ENCODE results near the gene POLR1E.
"Not testable (repeated sequence)": the region's sequence is repeated elsewhere in the genome, so short reads cannot be mapped to it uniquely, and the experiment has no call there.

The POLR1E gene

DNA sequence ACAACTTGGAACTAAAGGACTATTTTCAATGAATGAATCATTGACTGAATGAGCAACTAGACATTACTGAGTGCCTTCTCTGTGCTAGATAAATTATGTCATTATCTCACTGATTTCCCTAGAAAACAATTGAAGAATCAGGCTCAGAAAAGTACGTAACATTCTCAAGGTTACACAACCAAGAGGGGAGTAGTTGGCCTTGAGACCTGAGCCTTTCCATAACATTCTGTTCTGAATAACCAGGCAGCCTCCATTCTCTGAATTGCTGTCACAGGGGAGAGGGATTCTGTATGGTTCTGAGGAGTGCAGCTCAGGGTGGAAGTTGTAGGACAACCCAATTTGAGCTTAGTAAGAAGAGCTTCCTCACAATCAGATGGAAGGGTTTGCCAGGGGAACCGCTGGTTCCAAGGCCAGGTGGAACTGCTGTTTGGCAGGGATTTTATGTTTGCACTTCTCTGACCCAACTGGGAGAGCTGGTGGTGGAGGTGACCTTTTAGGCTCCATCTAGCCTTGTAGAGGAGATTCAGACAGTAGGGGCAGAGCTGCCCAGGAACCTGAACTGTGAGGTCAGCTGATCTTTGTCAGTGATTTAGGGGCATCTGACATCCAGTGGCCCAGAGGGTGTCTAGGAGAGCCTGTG lies 16.3 kb downstream of the POLR1E start:
- no peak for DNase-seq (ENCODE audit: low read depth)

DNA sequence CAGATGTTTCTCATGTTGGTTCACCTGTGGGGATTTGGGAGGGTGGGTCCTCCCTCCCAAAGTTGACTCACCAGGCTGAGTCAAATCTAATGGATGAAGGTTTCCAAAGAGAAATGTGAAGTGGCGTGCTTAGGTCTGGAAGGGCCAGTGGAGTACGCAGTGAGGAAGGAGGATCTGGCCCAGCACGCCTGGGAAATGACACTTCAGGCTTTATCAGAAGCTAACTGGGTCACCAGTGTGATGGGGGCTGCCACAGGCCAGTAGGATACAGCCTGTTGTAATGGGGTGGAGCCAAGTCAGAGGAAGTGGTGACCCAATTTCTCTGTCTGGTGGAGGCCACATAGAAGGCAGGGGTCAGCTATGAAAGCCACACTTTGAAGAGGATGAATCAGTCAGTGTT lies 18.0 kb downstream of the POLR1E start:
- DNase-seq (ENCODE audit: low read depth) = no peak

DNA sequence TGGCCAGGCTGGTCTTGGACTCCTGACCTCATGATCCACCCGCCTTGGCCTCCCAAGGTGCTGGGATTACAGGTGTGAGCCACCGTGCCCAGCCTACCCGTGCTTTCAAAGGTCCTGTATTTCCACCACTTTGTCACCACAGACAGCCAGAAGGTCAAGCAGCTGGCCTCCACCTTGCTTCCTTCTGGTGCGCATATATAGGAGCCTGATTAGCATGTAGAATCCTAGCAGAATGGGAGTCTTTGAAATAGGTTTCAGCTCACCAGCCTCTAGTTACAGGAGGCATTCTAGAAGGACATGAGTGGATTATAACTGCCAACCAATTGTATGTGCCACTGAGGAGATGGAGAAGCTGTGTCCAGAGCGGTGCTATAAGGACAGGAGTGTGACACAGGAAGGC lies 18.9 kb downstream of the POLR1E start:
- DNase-seq (ENCODE audit: low read depth) = no peak

DNA sequence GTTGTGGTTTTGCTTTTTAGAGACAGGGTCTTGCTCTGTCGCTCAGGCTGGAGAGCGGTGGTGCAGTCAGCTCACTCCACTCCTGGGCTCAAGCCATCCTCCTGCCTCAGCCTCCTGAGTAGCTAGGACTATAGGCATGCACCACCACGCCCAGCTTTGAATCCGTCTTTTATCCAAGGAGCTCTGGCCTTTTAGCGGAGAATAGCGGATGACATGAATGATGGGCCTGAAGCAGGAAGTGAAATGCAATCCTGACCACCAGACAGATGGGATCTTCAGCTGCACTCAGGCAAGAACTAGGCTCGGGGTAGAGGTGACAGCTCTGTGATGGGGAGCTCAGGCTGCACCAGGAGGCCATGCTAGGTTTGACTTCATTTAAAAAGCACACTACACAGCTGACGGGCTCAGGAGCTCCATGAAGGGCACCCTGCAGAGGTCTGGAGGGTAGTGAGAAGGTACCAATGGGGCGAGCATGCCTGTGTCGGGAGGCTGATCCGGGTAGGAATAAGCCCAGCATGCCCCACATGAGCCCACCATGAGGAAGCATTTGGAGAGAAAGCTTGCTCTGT lies 21.9 kb downstream of the POLR1E start:
- no peak for DNase-seq (ENCODE audit: low read depth)

DNA sequence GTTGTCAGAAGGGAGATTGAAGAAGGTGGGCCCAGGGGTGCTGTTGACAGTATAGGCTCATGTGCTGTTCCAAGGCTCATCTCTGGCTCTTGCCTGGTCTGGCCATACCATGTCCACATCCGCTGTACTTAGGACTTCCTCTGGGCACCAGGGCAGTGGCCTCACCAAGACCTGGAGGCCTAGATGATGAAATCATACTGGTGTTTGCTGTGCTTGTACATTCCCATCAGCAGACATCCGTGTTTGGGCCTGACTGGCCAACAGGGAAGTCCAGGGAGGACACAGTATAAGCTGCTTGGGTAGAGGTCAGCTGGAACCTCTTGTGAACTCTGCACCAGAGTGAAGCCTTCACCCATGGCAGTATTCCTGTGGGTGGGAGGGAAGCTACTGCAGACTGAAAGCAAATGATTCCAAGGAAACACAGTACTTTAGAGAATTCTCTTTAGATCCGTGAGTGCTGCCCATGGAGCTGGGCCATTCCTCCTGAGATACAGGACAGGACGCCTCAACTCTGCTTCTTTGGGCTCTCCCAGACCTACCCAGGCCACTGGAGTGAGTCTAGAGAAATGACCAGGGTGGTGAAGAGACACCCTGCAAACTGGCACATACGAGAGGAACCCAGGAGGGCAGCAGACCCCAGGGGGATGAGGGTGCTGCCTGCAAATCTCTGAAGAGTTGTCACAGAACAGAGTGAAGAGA lies 22.5 kb downstream of the POLR1E start:
- no peak for DNase-seq (ENCODE audit: low read depth)

DNA sequence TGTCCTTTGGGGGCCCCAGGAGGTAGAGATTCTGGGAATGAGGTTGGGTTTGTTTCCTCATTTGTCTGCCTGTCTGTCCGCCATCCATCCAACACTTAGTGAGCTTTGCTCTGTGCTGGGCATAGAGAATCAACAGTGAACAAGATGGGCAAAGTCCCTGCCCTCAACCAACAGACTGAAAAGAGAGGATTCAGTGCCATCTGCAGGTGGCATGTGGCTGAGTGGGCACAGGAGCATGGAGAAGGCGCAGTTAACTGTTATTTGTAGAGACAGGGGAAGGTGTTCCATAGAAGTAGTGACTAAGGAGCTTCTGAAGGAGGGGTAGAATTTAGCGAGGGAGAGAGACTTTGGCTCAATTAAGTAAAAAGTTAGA lies 23.1 kb downstream of the POLR1E start:
- DNase-seq (ENCODE audit: low read depth) = no peak

DNA sequence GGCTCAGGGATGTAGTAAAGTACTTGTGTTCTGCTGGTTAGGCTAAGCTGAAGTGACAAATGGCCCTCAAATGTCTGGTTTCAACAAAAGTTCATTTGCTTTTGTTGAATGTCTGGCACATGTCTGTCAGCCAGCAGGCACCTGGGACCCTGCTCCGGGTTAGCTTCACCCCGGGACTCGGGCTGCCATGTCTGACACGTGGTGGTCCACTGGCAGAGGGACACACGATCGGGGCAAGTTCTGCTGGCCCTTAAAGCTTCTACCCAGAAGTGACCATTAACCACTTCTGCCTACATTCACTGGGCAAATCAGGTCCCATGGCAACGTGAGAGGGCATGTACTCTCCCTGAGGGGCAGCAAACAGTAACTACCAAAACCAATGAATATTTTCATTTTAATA lies 23.8 kb downstream of the POLR1E start:
- no peak for DNase-seq (ENCODE audit: low read depth)

DNA sequence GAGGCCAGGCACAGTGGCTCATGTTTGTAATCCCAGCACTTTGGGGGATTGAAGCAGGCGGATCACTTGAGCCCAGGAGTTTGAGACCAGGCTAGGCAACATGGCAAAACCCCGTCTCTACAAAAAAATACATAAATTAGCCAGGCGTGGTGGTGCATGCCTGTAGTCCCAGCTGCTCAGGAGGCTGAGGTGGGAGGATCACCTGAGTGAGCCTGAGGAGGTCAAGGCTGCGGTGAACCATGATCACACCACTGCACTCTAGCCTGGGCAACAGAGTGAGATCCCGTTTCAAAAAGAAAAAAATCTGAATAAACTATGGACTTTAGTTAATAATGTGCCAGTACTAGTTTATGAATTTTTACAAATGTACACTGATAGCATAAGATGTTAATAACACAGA lies 24.3 kb downstream of the POLR1E start:
- DNase-seq (ENCODE audit: low read depth) = not testable (repeated sequence)

DNA sequence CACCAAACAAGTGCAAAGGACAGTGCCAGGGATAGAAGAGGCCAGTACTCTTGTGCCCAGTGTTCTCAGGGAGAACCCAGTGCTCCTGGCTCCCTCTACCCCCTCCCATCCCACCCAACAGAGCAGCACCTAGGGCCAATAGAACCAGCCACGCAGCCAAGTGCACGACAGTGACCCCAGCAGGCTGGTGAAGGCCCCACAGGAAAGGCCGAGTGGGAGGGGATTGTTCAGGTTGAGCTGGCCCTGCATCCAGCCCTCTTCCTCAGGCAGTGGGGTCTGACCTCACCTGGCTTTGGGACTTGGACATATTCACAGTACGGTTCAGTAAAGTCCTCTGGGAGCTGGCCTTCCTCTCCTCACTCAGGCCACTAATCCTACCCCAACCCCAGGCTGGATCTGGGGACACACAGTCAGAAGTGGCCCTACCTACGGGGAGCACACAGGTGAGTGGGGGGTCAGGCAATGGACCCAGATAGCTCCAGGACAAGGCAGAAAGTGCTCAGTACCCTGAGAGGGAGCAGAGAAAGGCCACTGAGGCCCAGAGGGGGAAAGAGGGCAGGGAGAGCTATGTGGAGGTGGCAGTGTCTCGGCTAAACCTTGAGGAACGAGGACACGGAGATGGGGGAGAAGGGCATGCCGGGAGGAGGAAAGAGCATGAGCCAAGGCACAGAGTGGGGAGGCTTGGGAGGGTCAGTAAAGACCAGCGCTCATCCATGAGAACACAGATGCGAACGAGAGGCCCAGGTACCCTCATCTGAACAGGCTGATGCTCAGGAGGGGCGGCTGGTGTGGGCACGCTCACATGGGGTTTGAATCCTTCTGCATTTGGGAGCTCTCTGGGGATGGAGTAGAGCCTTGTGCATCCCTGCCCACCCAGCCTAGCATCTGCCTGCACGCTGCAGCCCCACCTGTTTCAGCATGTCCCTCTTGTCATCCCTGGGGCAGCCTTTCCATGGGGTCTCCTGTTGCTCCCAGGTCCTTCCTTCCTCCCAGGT lies 25.6 kb downstream of the POLR1E start:
- DNase-seq (ENCODE audit: low read depth) = no peak

DNA sequence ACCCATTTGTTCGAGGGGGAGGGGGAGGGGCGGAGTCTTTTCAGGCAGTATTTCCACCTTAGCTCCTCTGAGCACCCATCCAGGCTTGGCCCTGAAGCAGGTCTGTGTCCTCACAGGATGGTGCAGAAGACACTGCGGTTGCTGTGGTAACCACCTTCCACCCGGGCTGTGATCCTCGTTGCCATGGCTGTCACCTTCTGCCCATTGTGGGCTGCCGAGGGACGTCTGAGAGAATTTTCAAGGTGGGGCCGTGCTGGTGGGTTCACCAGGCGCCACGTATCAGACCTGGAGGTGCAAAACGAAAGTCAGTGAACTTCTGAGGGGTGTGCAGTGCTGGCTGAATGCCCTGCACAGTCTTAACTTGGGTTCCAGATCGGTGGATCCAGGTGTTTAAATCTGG lies 26.7 kb downstream of the POLR1E start:
- DNase-seq (ENCODE audit: low read depth) = no peak

DNA sequence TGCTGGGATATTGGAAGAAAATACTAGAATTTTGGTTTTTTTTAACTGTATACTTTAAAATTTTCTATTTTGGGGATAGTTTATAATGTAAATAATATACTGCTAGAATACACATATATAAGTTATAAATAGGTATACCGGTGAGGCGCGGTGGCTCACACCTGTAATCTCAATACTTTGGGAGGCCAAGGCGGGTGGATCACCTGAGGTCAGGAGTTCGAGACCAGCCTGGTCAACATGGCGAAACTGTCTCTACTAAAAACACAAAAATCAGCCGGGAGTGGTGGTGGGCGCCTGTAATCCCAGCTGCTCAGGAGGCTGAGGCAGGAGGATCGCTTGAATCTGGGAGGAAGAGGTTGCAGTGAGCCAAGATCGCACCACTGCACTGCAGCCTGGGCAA lies 28.7 kb downstream of the POLR1E start:
- DNase-seq (ENCODE audit: low read depth) = not testable (repeated sequence)

DNA sequence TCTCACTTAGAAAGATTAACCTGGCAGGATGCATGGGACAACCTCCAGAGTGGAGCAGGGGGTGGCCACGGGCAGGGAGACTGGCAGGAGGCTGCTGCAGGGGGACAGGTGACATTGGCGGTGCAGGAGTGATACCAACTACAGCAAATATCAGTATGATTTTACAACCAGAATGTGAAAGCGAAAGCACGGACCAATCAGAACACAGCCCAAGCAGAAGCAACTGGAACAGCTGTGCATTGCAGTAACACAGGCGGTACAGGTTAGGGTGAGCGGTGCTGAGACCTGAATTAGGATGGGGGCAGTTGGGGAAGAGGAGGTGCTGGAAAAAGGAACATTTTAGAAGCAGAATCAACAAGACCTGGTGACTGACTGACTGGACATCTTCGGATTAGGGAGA lies 29.3 kb downstream of the POLR1E start:
- DNase-seq (ENCODE audit: low read depth) = no peak

DNA sequence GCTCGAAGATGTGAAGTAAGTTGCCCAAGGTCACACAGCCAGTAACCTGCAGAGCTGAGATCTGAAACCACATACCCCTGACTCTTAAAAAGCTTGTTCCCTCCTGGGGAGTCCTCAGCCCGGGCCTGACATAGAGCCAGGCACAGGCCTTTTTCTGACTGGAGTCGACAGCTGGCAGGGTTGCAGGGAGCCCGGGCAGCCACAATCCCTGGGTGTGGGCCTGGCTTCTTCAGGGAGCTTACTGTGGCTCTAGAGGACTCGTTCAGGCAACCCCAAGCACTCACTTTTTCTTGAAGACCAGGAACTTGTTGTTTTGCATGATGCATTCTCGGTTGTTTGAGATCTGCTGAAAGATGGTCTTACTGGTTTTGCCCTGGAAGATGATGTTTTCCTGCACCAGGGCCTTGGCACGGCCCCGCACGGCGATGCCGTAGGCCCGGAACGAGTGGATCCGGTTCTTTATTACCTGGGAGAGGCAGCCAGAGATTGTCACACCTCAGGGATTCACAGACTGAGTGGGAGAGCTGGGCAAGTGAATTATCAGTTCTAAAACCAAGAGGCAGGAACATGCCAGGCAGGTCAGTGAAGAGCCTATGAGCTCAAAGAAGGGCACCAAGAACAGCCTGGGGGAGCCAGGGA lies 30.0 kb downstream of the POLR1E start:
- DNase-seq (ENCODE audit: low read depth) = no peak

DNA sequence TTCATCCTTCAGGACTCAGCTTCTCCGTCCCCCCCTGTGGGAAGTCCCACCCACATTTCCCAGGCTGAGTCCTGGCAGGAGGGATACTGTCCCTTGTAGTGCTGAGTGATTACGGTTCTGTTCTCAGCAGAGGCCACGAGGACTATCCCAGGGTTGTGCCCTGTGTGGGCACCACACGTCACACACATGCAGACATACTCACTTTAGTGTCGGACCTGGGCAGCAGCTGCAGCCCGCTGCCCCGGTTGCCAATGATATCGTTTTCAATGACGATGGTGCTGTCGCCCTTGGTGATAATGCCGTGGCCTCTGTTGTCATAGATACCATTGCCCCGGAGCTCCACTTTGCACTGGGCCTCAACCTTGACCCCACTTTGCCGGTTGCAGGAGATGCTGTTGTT lies 32.2 kb downstream of the POLR1E start:
- DNase-seq (ENCODE audit: low read depth) = no peak

DNA sequence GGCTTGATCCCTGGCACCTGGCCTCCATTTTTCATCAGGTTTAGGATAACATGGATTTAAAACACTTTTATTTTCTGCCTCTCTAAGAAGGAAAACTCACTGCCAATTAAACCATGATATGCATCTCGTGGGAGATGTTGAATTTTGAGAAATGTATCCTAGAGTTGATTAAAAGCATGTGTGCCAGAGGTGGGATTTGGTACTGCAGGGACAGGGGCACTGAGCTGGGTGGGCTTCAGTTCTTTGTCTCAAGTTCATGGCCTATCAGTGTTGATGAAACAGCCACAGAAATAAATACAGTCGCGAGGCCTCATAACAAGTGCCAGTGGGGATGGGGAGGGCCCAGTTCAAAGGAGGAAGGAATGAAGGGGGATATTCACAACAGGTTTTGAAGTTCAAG lies 34.9 kb downstream of the POLR1E start:
- DNase-seq (ENCODE audit: low read depth) = no peak

DNA sequence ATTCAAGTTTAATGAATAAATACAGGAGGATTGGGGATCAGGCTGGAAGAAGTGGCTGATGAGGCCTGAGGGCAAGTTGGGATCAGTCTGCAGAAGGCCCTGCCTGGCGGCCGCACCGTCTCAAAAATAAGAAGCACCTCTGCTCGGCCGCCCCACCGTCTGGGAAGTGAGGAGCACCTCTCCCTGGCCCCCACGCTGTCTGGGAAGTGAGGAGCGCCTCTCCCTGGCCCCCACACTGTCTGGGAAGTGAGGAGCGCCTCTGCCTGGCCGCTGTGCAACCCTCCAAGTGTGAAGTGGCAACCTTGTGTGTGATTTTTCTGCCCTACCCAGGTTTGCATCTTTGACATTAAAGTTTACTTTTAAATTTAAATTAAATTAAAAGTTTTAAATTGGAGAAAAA lies 35.4 kb downstream of the POLR1E start:
- no peak for DNase-seq (ENCODE audit: low read depth)

DNA sequence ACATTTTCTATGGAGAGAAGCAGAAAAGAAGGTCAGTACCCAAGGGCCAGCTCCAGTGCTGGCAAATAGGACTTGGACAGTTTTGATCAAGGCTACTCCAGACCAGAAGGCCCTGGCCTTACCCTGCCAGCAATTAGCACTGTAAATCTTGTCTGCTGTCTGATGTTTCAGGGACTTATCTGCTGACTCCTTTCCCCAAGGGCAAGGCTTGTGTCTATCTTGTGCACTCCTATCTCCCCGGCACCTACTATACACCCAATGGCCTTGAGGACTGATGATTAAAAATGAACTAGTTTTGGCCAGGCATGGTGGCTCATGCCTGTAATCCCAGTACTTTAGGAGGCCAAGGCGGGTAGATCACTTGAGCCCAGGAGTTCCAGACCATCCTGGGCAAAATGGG lies 37.2 kb downstream of the POLR1E start:
- no peak for DNase-seq (ENCODE audit: low read depth)

DNA sequence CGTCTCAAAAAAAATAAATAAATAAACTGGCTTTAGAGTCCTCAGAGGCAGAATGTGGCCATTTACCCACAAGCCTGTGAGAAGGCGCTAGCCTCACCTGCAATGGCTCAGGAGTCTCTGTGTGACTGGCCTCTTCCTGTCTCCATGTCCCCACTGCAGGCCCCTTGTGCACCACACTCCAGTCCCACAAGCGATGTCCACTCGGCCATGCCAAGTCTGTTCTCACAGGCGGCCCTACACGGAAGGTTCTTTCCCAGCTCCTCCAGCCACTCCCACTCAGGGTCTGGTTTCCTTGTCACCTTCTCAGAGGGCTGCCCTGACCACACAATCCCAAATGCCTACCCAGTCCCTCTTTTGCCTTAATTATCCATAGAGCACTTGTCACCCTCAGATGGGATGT lies 38.2 kb downstream of the POLR1E start:
- no peak for DNase-seq (ENCODE audit: low read depth)

DNA sequence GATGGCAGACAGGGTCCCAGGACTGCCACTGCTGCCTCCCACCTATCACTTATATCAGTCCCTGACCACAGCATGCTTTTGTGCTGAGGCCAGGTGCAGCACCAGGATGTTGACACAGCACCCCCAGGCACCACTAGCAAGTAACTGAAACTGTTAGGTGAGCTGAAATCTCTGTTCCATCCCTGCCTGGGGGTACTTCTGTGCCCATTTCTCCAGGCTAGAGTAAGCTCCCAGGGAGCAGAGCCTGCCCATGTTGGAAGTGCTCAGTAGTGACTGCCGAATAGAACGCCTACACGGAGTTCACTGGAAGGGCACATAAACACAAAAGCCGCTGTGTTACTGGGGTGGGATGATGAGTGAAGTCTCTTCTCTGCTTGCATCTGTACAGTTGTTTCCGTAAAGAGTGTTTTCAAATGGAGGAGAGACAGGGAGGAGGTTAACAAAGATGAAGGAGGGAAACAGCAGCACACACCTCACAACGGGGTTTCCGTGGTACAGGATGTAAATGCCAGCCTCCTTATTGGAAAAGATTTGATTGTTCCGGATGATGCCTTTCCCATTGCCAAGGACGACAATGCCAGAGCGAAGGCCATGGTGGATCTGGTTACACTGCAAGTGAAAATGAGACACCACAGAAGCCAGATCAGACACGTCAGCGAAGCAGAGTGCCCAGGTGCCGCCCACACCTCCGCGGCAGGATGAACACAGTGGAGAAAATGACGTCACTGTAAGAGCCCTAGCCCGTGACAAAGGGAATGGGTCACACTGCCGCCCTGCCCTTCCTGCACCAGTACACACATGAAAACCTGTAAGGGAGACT lies 43.1 kb downstream of the POLR1E start:
- DNase-seq (ENCODE audit: low read depth) = no peak

DNA sequence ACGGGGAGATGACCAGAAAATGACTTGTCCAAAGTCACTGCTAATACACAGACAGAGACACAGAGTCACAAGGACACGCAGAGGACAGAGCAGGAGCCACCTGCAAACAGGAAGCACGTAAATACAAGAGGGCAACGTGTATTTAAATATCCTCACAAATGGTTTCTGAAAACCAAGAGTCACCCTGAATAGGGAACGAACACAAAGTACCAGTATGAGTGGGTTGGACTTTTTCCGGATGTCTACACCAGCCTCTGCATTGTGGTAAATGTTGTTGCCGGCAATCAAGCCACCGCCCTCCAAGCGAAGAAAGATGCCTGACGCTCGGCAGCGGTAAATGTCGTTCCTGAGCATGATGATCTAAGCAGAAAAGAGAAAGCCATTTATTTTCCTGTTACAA lies 46.0 kb downstream of the POLR1E start:
- no peak for DNase-seq (ENCODE audit: low read depth)

DNA sequence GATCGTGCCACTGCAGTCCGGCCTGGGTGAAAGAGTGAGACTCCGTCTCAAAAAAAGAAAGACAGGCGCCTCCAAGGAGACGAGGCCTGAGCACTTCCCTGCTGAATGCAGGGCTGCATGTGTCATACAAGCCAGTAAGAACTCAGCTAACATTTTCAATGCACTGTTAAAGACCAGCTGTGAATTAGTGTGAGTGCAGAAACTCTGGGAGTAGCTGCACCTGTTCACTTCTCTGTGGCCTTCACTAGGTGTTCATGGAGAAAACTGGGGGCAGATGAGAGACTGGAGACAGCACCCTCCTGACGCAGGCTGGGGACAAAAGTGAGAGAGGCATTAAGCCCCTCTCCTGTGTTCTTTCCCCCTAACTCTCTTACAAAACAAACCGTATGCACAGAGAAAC lies 48.7 kb downstream of the POLR1E start:
- no peak for DNase-seq (ENCODE audit: low read depth)
